OCI-M1 (cell line): ENCODE results near the gene FAM83E.
"Not testable (repeated sequence)": the region's sequence is repeated elsewhere in the genome, so short reads cannot be mapped to it uniquely, and the experiment has no call there.

ENCODE experiments used
- DNase-seq: peaks from one replicate; lab custom pipeline; 2025; lab: John Stamatoyannopoulos, UW

Gene FAM83E

DNA sequence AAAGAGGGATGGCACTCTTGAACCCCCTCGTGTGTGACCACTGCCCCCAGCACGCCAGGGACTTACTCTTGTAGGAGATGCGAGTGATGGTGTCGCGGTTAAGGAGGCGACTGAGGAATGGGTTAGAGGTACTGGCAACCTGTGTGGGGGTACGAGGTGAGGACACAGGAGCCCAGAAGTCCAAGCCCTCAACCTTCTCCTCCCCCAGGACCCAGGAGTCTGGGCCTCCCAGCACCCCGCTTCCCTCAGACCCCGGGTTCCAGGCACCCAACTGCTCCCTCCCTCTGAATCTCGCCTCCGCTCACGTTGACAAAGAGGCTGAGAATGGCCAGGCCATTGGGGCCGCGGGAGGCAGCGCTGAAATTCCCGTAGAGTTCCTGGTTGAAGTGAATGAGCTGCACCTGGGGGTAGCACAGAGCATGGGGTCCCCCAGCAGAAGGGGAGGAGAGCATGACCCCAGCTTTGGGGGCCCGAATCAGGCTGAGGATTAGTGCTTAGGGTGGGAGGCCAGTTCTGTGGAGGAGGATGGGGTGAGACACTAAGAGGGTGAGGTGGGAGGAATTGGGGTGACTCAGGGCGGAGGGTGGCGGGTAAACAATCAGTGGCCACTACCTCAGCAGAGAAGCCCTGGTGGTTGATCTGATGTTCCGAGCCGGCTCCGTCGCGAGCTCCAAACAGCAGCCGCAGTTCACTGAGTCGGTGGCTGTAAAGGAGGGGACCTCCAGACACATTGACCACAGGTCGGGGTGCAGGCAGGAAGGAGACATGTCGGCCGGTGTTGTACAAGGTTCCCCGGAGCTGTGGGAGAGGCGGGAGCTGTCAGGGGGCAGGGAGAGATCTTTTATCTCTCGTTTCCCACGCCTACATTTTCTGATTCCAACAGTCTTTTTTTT, 24.9 kb upstream of the FAM83E start:
- no peak for DNase-seq

DNA sequence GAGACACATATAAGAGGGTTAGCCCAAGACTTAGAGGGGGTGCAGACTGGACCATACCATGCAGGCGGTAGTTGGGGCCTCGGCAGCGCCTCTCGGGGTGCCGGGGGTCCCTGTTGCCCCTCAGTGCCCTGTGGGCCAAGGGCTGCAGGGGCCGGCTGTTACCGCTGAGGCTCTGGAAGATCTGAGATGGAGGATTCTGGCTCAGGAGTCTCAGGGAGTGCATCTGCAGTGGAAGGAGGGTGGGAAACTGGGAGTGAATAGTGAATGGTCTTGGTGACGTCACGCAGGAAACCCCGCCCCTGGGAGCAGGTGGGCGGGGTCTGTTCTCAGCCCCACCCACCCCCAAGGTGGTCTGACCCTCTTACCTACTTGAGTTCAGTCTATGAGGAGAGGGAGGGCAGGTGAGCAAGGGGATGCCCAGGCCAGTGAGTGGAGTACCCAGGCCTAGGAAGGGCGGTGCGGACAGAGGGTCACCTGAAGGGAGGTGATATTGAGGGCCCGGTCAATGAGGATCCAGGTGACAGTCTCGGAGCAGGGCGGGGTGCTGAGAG, 24.0 kb upstream of the FAM83E start:
- peak; percentile 57 for DNase-seq

DNA sequence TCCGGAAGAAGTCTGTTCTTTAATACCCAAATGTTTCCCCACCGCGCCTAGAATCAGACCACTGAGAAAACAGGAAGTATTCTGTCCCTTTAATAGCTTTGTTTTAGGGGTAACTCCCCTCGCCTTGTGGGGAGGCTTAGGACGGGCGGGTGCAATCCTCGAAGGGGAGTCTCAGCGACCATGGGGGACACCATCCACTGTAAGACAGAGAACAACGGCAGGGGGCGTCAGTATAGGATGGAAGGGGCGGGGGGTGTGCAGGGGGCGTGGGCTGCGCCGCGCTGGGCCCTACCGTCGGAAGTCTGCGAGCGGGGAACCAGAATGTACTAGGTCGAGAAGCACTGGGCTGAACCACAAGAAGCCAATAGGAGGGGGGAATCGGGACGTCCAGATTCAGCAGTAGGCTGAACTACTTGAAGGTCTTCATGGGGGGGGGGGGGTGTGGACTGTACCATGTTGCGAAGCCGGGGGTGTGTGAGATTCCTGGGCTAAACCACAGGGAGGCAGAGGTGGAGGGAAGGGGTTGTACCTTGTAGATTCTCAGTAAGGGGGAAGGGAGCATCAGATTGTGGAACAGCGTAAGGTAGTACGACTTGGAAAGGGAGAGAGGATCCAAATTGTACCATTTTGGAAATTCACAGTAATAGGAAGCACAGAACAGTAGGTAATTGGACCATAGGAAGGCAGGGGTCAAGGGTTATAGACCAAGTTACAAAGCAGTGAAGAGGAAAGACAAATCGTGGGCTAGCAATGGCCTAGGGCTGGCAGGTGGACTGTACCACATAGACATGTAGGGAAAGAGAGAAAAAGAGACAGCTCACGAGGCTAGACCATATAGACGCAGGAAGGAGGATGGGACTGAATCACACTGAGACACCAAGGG, 23.3 kb upstream of the FAM83E start:
- DNase-seq = peak; percentile 98

DNA sequence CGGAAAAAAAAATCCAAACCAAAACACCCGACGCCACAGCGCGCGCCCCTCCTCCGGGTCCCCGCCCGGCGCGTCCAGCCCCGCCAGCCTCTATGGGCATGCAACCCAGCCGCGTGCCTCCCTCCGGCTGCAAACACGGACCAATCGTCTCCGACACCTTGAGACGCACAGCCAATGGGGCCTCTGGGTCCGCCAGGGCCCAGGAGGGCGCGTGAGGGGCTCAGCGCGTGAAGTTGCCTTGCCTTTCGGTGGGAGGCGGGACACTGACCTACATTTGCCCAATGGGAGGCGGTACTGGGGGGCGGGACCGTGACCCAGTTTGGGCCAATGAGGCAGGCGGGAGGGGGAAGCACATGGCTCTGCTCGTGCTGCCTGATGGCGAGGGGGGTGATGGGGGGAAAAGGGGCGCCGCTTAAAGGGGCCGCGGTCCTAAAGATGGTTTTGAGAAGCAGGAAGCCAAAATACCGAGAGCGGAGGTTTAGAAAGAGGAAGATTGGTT, 22.6 kb upstream of the FAM83E start:
- DNase-seq = peak; percentile 100

DNA sequence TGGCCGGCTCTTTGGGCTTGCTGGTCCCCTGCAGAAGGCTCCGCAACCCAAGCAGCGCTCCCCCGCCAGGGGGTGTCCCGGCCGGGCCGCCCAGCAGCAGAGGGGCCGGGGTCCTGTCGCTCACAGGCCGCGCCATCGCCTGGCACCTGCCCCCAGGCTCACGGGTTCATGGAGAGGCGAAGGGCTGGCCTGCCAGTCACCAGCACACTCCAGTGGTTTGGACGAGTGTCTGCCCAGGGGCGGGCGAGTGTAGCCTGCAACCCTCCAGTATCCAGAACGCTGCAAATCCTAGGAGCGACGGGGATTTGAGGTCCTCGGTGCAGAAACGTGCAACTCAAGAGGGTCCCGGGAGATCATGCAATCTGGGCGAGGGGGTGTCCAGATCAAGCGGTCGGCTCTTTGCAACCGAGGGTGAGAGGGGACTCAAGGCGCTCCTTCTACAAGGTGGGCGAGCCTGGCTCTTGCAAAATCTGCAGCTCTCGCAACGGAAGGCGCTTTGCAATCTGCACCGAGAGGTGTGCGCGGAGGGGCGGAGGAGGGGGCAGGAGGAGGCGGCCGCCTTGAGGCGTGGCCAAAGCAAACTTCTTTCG, 22.1 kb upstream of the FAM83E start, which contains the start of gene DBP:
TSS of gene DBP (minus strand) at position 521 of the 590 bp plus-strand sequence. CDS start at position 136, 385 bp downstream.
- peak; percentile 89 for DNase-seq

DNA sequence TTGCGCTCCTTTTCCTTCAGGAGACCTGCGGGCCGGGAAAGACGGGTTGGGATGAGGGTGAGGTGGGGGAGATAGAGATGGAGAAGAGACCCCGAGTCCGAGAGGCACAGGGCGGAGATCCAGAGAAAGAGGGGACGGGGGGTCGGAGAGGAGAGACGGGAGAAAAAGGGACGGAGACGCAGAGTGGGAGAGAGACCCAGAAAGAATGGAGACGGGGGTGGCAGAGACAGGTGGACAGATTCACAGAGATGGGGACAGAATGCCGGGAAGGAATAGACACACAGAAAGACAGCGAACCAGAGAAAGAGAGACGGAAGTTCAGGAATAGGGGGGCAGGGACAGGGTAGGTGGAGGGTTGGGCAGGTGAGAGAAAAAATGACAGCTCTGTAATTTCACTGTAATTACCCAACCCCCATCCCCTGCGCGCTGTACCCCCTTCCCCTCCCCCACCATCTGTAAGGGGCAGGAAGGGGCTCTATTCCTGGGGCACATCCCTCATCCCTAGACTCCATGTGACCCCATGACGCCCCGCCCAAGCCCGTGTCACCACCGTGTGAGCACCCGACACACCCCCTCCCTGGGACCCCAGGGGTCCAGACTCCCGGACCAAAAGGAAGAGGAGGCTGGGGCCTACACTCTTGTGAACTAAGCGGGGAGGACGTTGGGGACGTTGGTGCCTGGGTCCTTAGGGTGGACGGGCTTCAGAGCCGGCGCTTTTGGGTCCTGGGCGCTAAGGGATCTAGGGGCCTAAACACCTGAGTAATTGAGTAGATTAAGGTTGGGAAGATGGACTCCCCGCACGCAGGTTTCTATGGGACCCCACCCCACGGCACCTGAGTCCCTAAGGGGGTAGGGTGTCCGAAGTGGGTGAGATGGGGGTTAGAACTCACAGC, 21.3 kb upstream of the FAM83E start:
- DNase-seq = peak; percentile 55

DNA sequence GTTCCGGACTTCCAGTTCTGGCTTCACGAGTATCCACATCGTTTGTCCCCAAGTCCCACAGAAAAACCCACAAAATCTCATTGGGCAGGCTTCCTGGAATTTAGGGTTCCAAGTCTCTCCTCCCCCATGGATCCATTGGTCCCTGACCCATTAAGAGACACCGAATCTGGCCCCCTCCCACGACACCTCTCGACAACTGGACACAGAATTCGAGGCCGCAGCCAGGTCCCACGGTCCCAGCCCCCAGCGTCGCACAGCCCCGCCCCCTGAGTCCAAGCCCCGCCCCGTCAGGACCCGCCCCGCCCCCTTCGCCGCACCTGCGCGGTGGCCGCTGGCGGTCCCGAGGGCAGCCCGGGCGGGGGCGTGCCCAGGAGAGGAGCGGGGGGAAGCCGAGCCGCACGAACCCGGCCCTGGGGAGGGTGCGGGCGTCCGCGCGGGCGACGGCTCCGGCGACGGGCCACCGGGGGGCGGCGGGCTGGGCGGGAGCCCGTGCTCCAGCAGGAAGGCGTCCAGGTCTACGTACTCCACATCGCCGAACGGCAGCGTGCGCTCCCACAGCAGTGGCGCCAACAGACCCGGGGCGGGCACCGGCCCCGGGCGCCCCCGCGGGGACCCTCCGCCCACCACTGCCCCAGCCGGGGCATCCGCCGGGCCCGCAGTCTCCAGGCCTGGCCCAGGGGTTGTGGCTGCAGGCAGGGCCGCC, 20.5 kb upstream of the FAM83E start:
- DNase-seq = peak; percentile 88

DNA sequence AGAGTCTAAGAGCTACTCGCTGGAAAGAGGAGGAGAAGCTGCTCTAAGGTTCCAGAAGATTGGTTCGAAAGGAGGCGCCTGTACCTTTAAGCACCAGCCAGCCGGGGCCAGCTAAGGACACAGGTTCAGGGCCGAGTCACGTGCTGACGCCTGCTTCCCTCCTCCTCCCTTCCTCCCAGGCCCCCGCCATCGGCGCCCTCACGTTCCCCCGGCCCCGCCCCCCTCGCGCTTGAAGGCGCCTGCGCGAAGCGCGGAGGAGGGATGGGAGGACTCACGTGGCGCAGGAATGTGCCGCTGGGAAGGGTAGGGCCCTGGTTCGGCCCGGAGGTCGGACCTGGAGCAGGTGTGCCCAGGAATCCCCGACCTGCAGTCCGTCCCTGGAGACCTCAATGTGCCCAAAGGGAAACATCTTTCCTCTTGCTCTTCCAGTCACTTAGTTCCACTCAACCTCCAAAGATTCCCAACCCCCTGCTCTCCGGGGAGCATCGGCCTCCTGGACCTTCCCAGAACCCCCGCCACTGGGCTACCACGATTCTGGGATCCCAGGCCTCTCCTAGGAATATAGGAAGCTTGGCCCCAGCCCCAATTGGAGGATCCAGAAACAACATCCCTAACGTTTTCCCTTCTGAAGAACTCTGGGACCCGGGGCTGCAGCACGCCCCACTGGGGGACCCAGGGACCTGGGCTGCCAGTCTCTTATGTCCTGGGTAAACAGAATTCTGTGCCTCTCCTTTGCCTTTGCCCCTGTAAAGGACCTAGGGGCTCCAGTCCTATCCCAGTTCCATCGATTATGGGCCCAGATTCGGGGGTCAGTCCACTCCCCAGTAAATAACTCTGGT, 19.8 kb upstream of the FAM83E start:
- DNase-seq = peak; percentile 99

DNA sequence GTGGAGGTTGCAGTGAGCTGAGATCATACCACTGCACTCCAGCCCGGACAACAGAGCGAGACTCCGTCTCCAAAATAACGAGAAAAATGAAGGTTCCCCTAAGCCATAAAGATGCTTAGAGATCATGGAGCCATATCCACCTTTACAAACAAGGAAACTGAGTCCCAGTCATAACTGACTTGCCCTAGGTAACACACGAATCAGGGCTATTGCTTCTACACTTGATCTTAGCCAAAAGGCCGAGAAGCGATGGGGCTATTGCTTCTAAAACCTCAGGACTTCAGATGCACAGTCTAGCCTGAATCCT, 19.1 kb upstream of the FAM83E start:
- no peak for DNase-seq

DNA sequence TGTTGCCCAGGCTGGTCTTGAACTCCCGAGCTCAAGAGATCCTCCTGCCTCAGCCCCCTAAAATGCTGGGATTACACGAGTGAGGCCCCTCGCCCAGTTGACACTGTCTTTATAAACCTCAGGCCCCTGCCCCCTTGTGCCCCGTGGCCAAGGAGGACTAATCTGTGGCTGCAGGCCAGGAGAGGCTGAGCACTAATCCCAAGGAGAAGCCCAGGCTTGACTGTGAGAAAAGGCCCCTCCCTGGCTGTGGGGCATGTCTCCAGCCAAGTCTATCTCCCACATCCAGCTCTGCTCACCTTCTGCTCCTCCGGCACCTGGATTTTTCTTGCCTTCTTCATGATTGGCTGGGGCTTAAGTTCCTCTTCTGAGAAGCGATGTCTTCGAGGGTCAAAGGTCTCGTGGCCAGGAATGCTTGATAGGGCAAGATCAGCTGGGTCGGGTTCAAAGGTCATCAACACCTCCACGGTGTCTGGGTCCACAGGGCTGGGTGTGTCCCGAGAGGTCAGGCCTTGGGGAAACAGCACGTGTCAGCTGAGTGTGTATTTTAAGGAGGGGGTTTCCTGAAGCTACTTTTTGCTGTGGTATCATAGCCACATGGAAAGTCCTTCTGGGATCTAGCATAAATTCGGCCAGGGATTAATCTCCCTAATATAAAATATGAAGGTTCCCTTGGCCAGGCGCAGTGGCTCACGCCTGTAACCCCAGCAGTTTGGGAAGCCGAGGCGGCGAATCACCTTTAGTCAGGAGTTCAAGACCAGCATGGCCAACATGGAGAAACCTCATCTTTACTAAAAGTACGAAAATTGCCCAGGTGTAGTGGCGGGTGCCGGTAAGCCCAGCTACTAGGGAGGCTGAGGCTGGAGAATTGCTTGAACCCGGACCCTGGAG, 18.5 kb upstream of the FAM83E start:
- peak; percentile 63 for DNase-seq

DNA sequence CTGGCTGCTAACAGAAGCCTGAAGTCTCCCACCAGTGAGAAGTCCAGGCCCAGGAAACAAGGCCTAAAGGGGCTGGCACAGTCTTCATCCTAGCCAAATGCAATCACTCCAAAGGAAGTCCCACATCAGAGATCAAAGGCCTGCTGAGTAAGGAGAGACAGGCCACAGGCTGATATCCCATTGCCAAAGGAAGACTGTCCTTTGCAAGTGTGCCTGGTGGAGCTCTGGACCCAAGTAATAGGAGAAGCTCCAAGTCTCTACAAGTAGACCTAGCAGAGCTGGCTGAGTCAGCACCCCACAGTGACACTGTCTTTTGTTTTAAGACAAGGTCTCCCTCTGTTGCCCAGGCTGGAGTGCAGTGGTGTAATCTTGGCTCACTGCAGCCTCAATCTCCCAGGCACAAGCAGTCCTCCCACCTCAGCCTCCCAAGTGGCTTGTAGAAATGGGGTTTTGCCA, 17.8 kb upstream of the FAM83E start:
- DNase-seq = peak; percentile 82

DNA sequence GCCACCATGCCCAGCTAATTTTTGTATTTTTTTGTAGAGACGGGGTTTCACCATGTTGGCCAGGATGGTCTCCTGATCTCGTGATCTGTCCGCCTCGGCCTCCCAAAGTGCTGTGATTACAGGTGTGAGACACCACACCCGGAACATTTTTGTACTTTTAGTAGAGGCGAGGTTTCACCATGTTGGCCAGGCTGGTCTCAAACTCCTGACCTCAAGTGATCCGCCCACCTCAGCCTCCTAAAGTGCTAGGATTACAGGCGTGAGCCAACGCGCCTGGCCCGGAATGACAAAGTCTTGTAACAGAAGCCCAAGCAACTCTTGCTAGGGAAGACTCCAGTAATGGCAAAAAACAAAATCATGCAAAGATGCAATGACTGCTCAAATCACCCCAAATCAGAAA, 17.4 kb upstream of the FAM83E start:
- not testable (repeated sequence) for DNase-seq

DNA sequence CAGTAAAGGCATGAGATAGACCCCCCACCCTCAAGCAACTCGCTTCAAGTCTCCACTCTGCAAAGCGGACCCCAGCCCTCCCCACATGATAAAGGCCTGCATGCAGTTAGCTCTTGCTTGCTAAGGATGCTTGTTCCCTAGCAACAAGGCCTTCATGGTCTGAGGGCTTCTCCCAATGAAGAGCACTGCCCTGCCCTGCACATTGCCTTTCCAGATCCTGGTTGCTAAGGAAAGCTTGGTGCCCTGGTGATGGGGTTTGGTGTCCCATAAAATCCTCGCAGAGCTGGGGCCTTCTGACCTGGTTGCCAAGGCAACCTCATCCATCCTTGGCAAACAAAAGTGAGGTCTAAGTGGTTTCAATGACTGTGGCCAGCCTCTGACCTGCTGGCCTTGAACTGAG, 16.3 kb upstream of the FAM83E start:
- DNase-seq = no peak

DNA sequence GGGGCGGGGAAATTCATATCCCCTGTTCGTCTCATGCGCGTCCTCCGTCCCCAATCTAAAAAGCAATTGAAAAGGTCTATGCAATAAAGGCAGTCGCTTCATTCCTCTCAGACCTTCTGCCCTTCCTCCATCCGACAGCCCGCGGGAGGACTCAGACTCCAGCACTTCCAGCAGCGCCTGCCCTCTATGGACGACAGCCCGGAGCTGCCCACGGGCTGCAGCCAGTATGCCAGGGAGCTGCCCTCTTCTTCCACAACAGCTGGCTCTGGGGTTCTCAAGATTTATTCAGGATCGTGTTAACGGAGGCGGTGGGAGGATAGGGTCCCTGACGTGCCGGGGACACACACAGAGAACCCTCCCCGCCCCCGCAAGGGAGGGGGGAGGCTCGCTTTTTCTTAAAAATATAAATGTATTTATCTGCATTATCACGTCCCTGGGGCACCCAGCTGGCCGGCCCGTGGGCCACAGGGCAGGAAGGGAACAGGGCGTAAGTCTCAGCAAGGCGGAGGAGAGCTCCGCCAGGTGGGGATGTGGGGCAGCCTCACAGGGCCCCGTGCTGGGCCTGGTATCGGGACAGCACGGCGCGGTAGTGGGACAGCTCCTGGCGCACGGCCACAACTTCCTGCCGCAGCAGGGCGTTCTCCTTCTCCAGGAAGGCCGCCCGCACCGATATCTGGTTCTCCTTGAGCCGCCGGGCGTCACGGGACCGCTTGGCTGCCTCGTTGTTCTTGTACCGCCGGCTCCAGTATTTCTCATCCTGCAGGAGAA, 15.6 kb upstream of the FAM83E start:
- DNase-seq = peak; percentile 86

DNA sequence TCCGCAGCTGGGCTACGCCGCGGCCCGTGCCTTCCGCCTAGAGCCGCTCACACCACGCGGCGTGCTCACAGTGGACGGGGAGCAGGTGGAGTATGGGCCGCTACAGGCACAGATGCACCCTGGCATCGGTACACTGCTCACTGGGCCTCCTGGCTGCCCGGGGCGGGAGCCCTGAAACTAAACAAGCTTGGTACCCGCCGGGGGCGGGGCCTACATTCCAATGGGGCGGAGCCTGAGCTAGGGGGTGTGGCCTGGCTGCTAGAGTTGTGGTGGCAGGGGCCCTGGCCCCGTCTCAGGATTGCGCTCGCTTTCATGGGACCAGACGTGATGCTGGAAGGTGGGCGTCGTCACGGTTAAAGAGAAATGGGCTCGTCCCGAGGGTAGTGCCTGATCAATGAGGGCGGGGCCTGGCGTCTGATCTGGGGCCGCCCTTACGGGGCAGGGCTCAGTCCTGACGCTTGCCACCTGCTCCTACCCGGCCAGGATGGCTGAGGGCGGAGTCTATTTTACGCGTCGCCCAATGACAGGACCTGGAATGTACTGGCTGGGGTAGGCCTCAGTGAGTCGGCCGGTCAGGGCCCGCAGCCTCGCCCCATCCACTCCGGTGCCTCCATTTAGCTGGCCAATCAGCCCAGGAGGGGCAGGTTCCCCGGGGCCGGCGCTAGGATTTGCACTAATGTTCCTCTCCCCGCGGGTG, 14.9 kb upstream of the FAM83E start:
- DNase-seq = no peak

DNA sequence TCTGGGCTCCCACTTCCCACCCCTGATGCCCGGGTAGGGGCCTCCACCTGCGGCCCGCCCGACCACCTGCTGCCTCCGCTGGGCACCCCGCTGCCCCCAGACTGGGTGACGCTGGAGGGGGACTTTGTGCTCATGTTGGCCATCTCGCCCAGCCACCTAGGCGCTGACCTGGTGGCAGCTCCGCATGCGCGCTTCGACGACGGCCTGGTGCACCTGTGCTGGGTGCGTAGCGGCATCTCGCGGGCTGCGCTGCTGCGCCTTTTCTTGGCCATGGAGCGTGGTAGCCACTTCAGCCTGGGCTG, 14.4 kb upstream of the FAM83E start:
- DNase-seq = no peak
